ES-I3 (cell line): Measurements from ENCODE around the gene CNN2.

Experiments used
- H3K36me3 ChIP-seq: 2 replicates; pipeline ENCODE4 v1.6.1; 2013; ENCODE audit warnings: mild to moderate bottlenecking, low read length, control low read depth, moderate library complexity; ENCODE audit not compliant: insufficient read depth
- H3K4me1 ChIP-seq: 2 replicates; pipeline ENCODE4 v1.6.1; 2013; ENCODE audit warnings: mild to moderate bottlenecking, control low read depth, low read length; ENCODE audit not compliant: insufficient read depth
- H3K9ac ChIP-seq: 2 replicates; pipeline ENCODE4 v1.6.1; 2013; ENCODE audit warnings: low read depth, mild to moderate bottlenecking, low read length, moderate library complexity
- H3K9me3 ChIP-seq: 2 replicates; pipeline ENCODE4 v1.6.1; 2013; ENCODE audit warnings: mild to moderate bottlenecking, low read length, moderate library complexity; ENCODE audit not compliant: control insufficient read depth, insufficient read depth

Gene CNN2

DNA sequence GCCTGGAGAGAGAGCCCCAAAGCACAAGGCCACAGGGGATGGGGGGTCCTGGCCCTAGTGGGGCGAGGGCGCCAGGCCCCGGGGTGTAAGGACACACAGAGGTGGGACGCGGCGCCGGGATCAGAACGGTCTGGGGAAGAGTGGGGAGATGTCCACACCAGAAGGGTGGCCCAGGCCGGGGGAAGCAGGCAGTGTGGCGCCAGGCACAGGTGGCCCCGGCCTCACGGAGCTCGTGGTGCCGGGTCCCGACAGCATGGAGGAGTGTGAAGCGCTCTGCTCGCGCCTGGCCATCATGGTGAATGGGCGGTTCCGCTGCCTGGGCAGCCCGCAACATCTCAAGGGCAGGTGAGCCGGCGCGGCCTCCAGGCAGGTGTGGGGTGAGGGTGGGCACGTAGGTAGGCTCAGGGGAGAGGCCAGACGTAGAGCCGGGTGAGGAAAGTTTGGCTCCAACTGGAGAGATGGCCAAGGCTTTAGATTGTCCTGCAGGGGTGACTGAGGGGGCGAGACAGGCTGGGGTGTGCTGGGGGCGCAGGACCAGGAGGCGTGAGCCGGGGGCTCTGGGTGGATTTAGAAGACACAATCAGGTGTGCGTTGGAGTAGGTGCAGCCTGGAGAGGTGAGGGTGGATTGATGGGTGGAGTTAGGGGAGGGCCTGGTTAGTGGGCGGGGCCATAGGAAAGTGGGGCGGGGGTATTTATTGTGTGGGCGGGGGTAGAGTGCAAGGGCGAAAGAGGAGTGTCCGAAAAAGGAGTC lies 37.7 kb downstream of the CNN2 start:
- Histone ChIP-seq H3K9ac (peak overlapping the region; percentile 50), H3K36me3 (no peaks in the 10 kb centered on the region), H3K9me3 (no peaks in the 10 kb centered on the region), H3K4me1 (peaks cover 7% of the 10 kb centered on the region; the same call in 1 of the 2 replicates)

- peaks cover 7% of the 10 kb centered on the region; the same call in 1 of the 2 replicates for H3K4me1 ChIP-seq
Measured at GRCh38 chr19:1064661-1065605, 38.5 kb downstream of the CNN2 start.

DNA sequence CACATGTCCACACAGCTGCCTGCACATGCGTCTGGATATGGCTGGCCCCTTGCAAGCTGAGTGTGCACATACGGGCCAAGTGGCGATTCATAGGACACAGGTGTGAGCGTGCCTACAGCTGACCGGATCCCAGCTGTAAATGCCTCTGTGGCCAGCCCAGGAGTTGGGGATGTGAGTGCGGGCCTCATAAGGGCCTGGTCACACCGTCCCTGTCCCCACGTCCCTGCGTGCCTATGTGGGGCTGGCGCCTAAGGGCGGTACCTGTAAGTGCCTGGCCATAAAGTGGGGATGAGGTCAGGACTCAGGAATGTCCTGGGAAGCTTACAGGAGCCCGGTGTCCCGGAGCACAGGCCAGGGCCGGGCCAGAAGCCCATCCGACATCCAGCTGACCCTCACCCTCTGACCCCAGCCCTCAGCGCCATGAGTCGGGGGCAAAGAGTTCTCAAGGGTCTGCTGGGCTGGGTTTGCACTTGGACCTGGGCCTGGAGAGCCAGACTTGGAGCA lies 39.2 kb downstream of the CNN2 start:
- H3K4me1 ChIP-seq = peaks cover 7% of the 10 kb centered on the region; the same call in 1 of the 2 replicates
- peak overlapping the region; percentile 50; the same call in 1 of the 2 replicates for H3K9ac ChIP-seq
- H3K9me3 ChIP-seq = no peaks in the 10 kb centered on the region
- no peaks in the 10 kb centered on the region for H3K36me3 ChIP-seq

More at GRCh38 chr19:1064661-1065605, 38.5 kb downstream of the CNN2 start:
- Histone ChIP-seq H3K9me3 (no peaks in the 10 kb centered on the region), H3K36me3 (no peaks in the 10 kb centered on the region), H3K9ac (peak overlapping the region; percentile 50)

GRCh38 chr19:1066251-1066747 lies 39.9 kb downstream of the CNN2 start:
- no peaks in the 10 kb centered on the region for H3K36me3 ChIP-seq
- peaks cover 7% of the 10 kb centered on the region; the same call in 1 of the 2 replicates for H3K4me1 ChIP-seq
- peak overlapping the region; percentile 49; the same call in 1 of the 2 replicates for H3K9ac ChIP-seq
- H3K9me3 ChIP-seq = no peaks in the 10 kb centered on the region

DNA sequence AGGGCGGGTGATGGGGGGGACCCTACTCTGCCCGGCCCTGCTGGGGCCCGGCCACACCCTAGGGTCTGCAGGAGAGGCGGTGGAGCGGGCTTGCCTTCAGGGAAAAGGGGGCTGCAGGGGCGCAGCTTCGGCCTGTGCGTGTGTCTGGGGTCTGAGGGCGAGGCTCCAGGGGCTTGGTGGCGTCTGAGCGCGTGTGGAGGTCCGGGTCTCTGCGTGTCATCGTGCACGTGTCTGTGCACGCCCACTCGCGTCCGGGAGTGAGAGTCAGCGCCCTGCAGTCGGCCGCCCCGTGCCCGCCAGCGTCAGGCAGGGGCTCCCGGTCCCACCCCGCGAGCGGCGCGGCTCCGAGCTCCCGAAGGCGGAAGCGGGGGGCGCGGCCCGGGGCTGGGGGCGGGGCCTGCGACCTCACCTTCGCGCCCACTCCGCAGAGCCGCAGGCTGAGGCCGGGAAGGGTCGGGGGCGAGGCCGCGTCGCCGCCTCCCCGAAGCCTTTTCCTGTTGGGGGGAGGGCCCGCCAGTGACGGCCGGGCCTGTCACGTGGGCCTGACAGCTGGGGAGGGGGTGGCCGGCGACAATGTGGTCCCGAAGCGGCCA lies 40.4 kb downstream of the CNN2 start, which contains the start of gene ARHGAP45:
Gene ARHGAP45, plus strand, starts transcription at position 420 of the 593 bp plus-strand sequence. CDS start 239 bp downstream, outside the sequence.
- peak within 1 kb of the TSS; percentile 49 for H3K9ac ChIP-seq
- H3K4me1 ChIP-seq = peaks cover 7% of the 10 kb centered on the region; the same call in 1 of the 2 replicates
- no peaks in the 10 kb centered on the region for H3K9me3 ChIP-seq
- no peaks in the 10 kb centered on the region for H3K36me3 ChIP-seq

- H3K36me3 ChIP-seq = no peaks in the 10 kb centered on the region
- H3K9ac ChIP-seq = peak overlapping the region; percentile 49; the same call in 1 of the 2 replicates
- no peaks in the 10 kb centered on the region for H3K9me3 ChIP-seq
- peaks cover 7% of the 10 kb centered on the region; the same call in 1 of the 2 replicates for H3K4me1 ChIP-seq
Measured at GRCh38 chr19:1067341-1067957, 41.0 kb downstream of the CNN2 start.

DNA sequence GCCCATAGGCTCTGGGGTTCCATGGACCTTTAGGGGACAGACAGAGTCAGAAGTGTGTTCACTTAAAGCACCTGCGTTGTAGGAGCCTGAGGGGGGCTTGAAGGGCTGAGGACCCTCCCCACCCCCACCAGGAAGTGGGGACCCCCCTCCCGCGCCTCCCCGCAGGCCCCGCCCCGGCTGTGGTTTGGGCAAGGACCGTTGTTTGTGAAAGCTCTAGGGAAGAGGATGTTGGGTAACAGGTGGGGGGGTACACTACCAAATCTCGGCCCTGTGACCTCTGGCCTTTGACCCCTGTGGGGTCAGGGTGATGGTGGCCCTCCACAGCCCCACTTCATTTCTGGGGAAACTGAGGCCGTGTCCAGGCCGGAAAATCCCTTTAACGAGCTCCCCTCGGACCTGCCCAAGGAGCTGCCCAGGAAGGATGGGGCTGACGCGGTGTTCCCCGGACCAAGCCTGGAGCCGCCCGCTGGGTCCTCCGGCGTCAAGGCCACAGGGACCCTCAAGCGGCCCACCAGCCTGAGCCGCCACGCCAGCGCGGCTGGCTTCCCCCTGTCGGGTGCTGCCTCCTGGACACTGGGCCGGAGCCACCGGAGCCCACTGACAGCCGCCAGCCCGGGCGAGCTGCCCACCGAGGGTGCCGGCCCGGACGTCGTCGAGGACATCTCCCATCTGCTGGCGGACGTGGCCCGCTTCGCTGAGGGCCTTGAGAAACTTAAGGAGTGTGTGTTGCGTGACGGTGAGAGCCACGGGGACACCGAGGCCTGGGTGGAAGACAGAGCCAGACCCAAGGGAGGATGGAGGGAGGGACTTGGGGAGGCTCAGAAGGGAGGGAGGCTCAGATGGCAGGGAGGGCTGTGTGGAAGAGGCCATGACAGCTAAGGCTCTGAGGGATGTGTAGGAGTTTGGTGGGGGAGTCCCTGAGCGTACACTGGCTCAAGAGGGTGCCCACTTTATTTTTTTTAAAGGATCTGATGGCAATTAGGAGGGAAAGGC lies 41.9 kb downstream of the CNN2 start:
- Histone ChIP-seq H3K4me1 (peaks cover 7% of the 10 kb centered on the region; the same call in 1 of the 2 replicates), H3K36me3 (no peaks in the 10 kb centered on the region), H3K9ac (no peak overlapping the region; the same call in 1 of the 2 replicates), H3K9me3 (no peaks in the 10 kb centered on the region)

DNA sequence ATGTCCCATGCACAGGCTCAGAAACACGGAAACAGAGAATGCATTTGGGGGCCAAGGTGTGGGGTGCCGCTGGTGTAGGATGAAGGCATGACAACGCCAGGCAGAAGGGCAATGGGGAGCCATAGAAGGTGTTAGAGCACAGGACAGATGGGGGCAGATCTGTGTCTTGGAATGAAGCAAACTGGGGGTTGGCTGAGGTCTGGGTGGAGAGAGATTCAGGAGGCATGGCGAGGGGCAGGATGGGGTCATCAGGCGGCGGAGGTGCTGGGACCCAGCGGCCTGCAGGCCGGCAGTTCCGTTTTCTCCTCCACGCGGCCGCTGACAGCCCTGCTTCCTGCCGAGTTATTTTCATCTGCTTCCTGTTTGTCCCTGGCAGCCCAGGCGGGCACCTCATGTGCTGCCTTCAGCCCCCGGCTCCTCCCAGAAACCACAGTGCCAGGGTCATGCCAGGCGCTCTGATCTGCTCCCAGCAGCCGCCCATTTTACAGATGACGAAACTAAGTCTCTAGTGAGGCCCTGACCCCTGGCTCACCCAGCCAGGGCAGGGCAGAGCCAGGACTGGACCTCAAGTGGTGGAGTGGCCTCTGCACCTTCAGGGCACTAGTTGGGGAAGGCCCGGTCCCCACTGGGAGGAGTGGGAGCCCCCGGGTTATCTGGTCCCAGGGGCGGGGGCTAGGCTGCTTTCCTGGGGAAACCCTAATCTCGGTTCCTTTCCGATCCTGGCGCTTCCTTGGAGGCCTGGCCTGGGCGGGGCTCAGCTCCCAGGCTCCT lies 42.8 kb downstream of the CNN2 start:
- Histone ChIP-seq H3K4me1 (peaks cover 7% of the 10 kb centered on the region; the same call in 1 of the 2 replicates), H3K36me3 (no peaks in the 10 kb centered on the region), H3K9ac (no peak overlapping the region), H3K9me3 (no peaks in the 10 kb centered on the region)

DNA sequence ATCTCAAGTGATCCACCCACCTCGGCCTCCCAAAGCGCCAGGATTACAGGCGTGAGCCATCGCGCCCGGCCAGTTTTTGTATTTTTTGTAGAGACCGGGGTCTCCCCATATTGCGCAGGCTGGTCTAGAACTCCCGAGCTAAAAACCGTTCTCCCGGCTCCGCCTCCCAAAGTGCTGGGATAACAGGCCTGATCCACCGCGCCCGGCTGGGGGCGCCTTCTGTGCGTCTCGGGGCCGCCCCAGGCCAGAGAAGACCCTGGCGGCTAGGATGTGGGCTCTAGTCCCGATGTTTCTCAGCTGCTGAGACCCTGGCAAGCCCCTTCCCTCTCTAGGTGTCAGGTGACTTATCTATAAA lies 44.1 kb downstream of the CNN2 start:
- Histone ChIP-seq H3K4me1 (peaks cover 7% of the 10 kb centered on the region; the same call in 1 of the 2 replicates), H3K36me3 (no peaks in the 10 kb centered on the region), H3K9ac (peak overlapping the region; percentile 60), H3K9me3 (no peaks in the 10 kb centered on the region)

- peak overlapping the region; percentile 60 for H3K9ac ChIP-seq
- peaks cover 3% of the 10 kb centered on the region for H3K36me3 ChIP-seq
- no peaks in the 10 kb centered on the region for H3K9me3 ChIP-seq
- H3K4me1 ChIP-seq = peaks cover under 1% of the 10 kb centered on the region; the same call in 1 of the 2 replicates
Measured at GRCh38 chr19:1070931-1071791, 44.8 kb downstream of the CNN2 start.

GRCh38 chr19:1072371-1073015 lies 46.1 kb downstream of the CNN2 start:
- Histone ChIP-seq H3K36me3 (peaks cover 3% of the 10 kb centered on the region), H3K9me3 (no peaks in the 10 kb centered on the region), H3K4me1 (no peaks in the 10 kb centered on the region), H3K9ac (no peak overlapping the region)
